ENCODE results near the gene CCR6.
A peak's percentile ranks its signal among the peaks of the same experiment; 100 is the strongest.

Gene CCR6

DNA sequence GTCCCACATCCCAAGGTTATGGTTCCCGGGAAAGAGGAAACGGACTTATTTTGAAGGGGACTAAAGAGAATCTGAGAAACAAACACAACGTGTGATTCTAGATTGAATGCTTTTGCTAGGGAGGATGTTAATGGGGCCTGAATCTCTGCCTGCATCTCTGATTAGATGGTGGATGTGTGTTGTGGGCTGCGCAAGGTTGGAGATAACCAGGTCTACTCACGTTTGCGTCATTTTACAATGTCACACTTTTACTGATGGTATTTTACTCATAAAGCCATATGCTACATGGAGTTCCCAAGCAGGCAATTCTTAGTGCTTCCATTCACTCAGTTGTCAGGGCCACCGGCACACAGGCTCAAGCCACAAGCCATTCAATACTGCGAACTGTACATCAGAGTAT is 23.2 kb upstream of the CCR6 start:
- DNase-seq, result no peak

GRCh38 chr6:167100241-167100674 is 22.6 kb upstream of the CCR6 start:
- DNase-seq, result no peak

- DNase-seq, result no peak
Measured at GRCh38 chr6:167102318-167102717, 20.6 kb upstream of the CCR6 start.

- DNase-seq, result no peak
Measured at GRCh38 chr6:167103041-167103891, 19.6 kb upstream of the CCR6 start.

- no peak for DNase-seq
Measured at GRCh38 chr6:167104388-167104787, 18.5 kb upstream of the CCR6 start.

DNA sequence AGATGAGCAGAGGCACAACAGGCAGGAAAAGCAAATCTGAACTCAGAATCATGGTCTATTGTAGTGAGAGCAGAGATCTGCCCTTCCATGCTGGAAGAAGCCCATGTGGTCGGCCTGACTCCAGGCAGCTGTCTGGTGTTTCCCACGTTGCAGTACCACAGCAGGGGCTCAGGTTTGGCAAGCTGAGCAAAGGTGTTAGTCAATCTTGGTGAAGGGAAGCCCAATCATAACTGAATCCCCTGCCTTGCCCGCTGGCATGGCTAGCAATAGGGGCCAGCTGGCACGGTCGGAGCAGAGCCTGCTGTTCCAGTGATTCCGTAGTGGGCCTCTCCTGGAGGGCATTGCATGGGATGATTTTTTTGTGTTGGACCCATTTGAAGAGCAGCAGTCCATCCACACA is 17.8 kb upstream of the CCR6 start:
- no peak for DNase-seq

DNA sequence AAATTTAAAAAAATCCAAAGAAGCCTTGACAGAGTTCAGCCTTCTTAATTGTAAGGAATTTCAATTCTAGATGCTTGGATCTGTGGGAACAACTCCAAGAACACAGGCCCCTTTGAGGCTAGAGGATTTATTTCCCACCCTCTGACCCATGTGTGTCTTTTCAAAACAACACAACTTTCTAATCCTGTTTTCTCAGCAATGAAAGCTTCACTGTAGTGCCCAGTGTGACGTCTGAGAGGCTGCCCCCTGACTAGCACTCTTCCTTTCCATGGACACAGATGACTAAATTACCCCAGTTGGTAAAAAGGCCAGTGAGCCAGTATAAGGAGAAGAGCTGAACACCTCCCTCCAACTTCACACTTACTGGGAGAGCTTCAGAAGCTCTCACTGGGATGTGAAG is 16.5 kb upstream of the CCR6 start:
- DNase-seq, result no peak

GRCh38 chr6:167107787-167108186 is 15.1 kb upstream of the CCR6 start:
- DNase-seq, result no peak

DNA sequence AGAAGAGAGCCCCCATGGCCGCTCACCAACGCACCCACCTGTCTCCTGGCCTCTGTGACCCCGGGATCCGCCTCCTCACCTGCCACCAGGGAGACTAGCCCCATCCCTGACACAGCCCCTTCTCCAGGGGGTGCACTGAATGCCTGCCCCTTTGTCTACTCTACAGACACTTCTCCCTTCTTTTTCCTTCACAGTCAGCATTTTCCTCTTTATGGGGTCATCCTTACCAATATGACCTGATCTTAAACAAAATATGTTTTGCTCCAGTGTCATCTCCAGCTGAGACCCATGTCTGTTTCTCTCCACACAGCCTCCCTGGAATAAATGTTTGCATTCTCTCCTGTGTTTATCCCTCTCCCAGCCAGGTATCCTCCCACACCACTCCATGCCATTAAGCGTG is 14.6 kb upstream of the CCR6 start:
- no peak for DNase-seq

GRCh38 chr6:167109651-167110050 is 13.2 kb upstream of the CCR6 start:
- DNase-seq, result no peak

DNA sequence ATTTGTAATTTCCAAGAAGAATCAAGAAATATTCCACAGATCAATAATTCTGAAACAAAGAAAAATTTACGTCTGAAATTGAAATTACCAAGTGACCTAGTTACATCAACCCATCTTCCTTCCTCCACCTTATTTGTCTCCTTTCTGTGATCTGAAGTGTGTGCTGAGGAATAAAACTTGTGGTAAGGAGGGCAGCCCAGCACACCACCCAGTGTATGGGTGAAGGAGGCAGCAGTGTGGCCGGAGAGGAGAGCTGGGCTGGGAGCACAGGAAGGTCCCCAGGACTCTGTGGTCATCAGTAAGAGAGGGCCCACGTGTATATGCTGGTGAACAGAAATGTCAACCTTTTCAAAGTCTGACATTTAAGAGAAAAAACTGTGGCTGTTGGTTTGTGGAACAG is 11.3 kb upstream of the CCR6 start:
- DNase-seq, result peak; percentile 22

- no peak for DNase-seq
Measured at GRCh38 chr6:167112421-167112820, 10.5 kb upstream of the CCR6 start.

GRCh38 chr6:167113047-167113754 is 9.7 kb upstream of the CCR6 start:
- DNase-seq, result no peak

- peak; percentile 56 for DNase-seq
Measured at GRCh38 chr6:167113935-167114910, 8.7 kb upstream of the CCR6 start.

DNA sequence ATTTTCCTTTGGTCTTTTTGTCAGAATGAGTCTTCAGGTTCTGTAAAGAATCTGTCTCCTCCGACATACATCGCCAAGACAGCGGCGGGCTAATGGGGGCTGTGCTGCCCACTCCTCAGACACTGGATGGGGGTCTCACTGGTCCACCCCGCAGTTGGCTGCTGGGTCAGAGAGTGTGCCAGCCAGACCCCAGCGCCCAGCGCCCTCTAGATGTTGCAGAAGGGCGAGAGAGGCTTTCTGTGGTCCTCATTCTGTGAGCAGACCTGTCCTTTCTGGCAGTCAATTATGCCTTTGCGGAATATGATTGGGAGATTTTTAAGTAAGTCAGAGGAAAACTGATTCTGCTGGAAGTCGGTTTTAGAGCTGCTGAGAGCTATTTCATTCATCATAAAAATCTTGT is 7.8 kb upstream of the CCR6 start:
- no peak for DNase-seq

GRCh38 chr6:167116109-167116837 is 6.6 kb upstream of the CCR6 start:
- DNase-seq, result no peak

- DNase-seq, result no peak
Measured at GRCh38 chr6:167116838-167117228, 6.1 kb upstream of the CCR6 start.

DNA sequence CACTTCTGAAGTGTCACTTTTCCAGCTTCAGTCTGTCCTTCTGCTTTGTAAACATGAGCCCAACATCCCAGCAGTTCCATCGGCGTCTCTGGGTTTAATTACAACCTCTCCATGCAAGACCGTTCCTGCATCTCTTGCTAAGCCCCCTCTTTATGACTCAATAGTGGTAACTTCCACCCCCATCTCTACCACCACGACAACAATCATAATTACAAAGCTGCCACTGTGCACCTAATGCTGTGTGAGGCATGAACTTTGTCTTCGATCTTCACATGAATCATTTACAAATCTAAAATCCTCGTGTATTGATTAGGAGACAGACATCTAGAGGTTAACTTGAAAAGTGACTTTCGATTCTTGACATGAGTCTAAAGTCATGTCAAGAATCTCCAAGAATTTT is 4.9 kb upstream of the CCR6 start:
- DNase-seq, result no peak

- no peak for DNase-seq
Measured at GRCh38 chr6:167118839-167119238, 4.1 kb upstream of the CCR6 start.

GRCh38 chr6:167119670-167120582 is 3.0 kb upstream of the CCR6 start:
- DNase-seq, result peak; percentile 76

DNA sequence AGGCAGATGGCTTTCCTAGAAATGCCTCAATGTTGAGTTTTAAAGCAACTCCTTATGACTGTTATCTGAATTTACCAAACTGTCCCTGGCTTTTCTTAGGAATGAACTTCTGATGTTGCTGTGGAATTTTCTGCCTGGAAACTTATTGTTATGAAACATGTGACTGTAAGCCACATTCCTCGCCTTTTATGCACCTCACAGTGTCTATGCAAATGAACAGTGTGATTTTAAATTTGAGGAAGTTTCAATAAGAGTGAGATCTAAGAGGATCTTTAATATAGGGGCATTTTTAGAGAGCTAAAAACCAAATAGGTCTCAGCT is 2.4 kb upstream of the CCR6 start:
- no peak for DNase-seq

Measured in CD4-positive, alpha-beta T cell treated with Interleukin-6 for 4 hours (primary cell).